Measurements from ENCODE around the gene MAGEB4. TPM values are rescaled to one million over a fixed set of nuclear protein-coding genes. Genes with fewer than 3 reads are reported as not detected.
"Not testable (repeated sequence)": the region's sequence is repeated elsewhere in the genome, so short reads cannot be mapped to it uniquely, and the experiment has no call there.

The MAGEB4 gene, protein sequence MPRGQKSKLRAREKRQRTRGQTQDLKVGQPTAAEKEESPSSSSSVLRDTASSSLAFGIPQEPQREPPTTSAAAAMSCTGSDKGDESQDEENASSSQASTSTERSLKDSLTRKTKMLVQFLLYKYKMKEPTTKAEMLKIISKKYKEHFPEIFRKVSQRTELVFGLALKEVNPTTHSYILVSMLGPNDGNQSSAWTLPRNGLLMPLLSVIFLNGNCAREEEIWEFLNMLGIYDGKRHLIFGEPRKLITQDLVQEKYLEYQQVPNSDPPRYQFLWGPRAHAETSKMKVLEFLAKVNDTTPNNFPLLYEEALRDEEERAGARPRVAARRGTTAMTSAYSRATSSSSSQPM
- total RNA-seq (2021) (not detected in 3 replicates), Bru-seq, nascent RNA (not detected)
- long read RNA-seq, experiment 1 = 0 reads
- long read RNA-seq, experiment 2 = 0 reads
- long read RNA-seq, experiment 3 = 0 reads

DNA sequence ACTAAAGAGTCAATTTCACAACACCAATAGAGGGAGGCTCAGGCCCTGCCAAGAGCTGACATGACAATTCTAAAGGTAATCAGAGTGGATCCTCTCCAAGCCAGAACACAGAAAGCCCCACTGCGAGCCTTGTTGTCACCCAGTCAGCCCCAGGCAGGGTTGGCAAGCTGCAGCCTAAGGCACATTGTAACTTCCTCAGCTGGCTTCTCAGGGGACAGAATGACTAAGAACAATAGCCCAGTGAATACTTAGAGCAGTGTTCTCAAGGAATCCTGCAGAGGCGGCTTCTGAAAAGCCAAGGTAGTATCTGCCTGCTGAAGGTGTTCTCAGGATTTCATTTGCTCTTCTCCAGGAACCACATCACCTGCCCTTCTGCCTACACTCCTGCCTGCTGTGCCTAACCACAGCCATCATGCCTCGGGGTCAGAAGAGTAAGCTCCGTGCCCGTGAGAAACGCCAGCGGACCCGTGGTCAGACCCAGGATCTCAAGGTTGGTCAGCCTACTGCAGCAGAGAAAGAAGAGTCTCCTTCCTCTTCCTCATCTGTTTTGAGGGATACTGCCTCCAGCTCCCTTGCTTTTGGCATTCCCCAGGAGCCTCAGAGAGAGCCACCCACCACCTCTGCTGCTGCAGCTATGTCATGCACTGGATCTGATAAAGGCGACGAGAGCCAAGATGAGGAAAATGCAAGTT is at the start of gene MAGEB4:
TSS of gene MAGEB4 (plus strand) at position 277 of the 692 bp plus-strand sequence. CDS start at position 413, 136 bp downstream.
- H3K4me1 Mint-ChIP-seq = peaks cover 16% of the 10 kb centered on the region; the same call in 1 of the 2 replicates
- DNase-seq (ENCODE audit: low spot score) = no peak
- H3K9me3 Mint-ChIP-seq = no peaks in the 10 kb centered on the region; the same call in 1 of the 2 replicates
- no peak within 1 kb of the TSS for H3K4me3 Mint-ChIP-seq
- peak; percentile 62 for ATAC-seq
- H3K27me3 Mint-ChIP-seq (ENCODE audit: low read depth) = no peaks in the 10 kb centered on the region; the same call in 1 of the 2 replicates
- no peaks in the 10 kb centered on the region for H3K36me3 Mint-ChIP-seq
- ChIA-PET CTCF (no interaction called here), POLR2A (no interaction called here)
- no peak within 1 kb of the TSS for H3K27ac Mint-ChIP-seq
- no peak for TF ChIP-seq ZBTB21 (CRISPR knock-in tag; IDR thresholded peaks at IDR 0.05; ENCODE audit: borderline replicate concordance)
- TF ChIP-seq ESRRA (CRISPR knock-in tag; IDR thresholded peaks at IDR 0.05; ENCODE audit: borderline replicate concordance) = no peak
- no peak for TF ChIP-seq GRHL2 (CRISPR knock-in tag; IDR thresholded peaks at IDR 0.05; ENCODE audit: insufficient replicate concordance, severe bottlenecking)
- TF ChIP-seq, protein P1, sequence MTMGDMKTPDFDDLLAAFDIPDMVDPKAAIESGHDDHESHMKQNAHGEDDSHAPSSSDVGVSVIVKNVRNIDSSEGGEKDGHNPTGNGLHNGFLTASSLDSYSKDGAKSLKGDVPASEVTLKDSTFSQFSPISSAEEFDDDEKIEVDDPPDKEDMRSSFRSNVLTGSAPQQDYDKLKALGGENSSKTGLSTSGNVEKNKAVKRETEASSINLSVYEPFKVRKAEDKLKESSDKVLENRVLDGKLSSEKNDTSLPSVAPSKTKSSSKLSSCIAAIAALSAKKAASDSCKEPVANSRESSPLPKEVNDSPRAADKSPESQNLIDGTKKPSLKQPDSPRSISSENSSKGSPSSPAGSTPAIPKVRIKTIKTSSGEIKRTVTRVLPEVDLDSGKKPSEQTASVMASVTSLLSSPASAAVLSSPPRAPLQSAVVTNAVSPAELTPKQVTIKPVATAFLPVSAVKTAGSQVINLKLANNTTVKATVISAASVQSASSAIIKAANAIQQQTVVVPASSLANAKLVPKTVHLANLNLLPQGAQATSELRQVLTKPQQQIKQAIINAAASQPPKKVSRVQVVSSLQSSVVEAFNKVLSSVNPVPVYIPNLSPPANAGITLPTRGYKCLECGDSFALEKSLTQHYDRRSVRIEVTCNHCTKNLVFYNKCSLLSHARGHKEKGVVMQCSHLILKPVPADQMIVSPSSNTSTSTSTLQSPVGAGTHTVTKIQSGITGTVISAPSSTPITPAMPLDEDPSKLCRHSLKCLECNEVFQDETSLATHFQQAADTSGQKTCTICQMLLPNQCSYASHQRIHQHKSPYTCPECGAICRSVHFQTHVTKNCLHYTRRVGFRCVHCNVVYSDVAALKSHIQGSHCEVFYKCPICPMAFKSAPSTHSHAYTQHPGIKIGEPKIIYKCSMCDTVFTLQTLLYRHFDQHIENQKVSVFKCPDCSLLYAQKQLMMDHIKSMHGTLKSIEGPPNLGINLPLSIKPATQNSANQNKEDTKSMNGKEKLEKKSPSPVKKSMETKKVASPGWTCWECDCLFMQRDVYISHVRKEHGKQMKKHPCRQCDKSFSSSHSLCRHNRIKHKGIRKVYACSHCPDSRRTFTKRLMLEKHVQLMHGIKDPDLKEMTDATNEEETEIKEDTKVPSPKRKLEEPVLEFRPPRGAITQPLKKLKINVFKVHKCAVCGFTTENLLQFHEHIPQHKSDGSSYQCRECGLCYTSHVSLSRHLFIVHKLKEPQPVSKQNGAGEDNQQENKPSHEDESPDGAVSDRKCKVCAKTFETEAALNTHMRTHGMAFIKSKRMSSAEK (CRISPR knock-in tag; IDR thresholded peaks at IDR 0.05; ENCODE audit: borderline replicate concordance) = no peak
- no peak for TF ChIP-seq PRRX2 (CRISPR knock-in tag; IDR thresholded peaks at IDR 0.05)
- no peak for TF ChIP-seq ETV6 (CRISPR knock-in tag; IDR thresholded peaks at IDR 0.05)
- TF ChIP-seq, protein P2, sequence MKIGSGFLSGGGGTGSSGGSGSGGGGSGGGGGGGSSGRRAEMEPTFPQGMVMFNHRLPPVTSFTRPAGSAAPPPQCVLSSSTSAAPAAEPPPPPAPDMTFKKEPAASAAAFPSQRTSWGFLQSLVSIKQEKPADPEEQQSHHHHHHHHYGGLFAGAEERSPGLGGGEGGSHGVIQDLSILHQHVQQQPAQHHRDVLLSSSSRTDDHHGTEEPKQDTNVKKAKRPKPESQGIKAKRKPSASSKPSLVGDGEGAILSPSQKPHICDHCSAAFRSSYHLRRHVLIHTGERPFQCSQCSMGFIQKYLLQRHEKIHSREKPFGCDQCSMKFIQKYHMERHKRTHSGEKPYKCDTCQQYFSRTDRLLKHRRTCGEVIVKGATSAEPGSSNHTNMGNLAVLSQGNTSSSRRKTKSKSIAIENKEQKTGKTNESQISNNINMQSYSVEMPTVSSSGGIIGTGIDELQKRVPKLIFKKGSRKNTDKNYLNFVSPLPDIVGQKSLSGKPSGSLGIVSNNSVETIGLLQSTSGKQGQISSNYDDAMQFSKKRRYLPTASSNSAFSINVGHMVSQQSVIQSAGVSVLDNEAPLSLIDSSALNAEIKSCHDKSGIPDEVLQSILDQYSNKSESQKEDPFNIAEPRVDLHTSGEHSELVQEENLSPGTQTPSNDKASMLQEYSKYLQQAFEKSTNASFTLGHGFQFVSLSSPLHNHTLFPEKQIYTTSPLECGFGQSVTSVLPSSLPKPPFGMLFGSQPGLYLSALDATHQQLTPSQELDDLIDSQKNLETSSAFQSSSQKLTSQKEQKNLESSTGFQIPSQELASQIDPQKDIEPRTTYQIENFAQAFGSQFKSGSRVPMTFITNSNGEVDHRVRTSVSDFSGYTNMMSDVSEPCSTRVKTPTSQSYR (CRISPR knock-in tag; IDR thresholded peaks at IDR 0.05) = no peak
- TF ChIP-seq, protein P3, sequence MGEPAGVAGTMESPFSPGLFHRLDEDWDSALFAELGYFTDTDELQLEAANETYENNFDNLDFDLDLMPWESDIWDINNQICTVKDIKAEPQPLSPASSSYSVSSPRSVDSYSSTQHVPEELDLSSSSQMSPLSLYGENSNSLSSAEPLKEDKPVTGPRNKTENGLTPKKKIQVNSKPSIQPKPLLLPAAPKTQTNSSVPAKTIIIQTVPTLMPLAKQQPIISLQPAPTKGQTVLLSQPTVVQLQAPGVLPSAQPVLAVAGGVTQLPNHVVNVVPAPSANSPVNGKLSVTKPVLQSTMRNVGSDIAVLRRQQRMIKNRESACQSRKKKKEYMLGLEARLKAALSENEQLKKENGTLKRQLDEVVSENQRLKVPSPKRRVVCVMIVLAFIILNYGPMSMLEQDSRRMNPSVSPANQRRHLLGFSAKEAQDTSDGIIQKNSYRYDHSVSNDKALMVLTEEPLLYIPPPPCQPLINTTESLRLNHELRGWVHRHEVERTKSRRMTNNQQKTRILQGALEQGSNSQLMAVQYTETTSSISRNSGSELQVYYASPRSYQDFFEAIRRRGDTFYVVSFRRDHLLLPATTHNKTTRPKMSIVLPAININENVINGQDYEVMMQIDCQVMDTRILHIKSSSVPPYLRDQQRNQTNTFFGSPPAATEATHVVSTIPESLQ (CRISPR knock-in tag; IDR thresholded peaks at IDR 0.05) = no peak
- TF ChIP-seq RORB (CRISPR knock-in tag; IDR thresholded peaks at IDR 0.05) = no peak
- no peak for TF ChIP-seq FOXK1 (CRISPR knock-in tag; IDR thresholded peaks at IDR 0.05)
- TF ChIP-seq TEAD1 (CRISPR knock-in tag; IDR thresholded peaks at IDR 0.05) = no peak
- TF ChIP-seq, protein P4, sequence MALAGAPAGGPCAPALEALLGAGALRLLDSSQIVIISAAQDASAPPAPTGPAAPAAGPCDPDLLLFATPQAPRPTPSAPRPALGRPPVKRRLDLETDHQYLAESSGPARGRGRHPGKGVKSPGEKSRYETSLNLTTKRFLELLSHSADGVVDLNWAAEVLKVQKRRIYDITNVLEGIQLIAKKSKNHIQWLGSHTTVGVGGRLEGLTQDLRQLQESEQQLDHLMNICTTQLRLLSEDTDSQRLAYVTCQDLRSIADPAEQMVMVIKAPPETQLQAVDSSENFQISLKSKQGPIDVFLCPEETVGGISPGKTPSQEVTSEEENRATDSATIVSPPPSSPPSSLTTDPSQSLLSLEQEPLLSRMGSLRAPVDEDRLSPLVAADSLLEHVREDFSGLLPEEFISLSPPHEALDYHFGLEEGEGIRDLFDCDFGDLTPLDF (CRISPR knock-in tag; IDR thresholded peaks at IDR 0.05) = no peak
- no peak for TF ChIP-seq ZNF416 (CRISPR knock-in tag; IDR thresholded peaks at IDR 0.05)
- TF ChIP-seq, protein P5, sequence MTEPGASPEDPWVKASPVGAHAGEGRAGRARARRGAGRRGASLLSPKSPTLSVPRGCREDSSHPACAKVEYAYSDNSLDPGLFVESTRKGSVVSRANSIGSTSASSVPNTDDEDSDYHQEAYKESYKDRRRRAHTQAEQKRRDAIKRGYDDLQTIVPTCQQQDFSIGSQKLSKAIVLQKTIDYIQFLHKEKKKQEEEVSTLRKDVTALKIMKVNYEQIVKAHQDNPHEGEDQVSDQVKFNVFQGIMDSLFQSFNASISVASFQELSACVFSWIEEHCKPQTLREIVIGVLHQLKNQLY (CRISPR knock-in tag; IDR thresholded peaks at IDR 0.05) = no peak
- no peak for TF ChIP-seq NFYB (CRISPR knock-in tag; conservative IDR thresholded peaks at IDR 0.05; ENCODE audit: low read depth)
- TF ChIP-seq, protein P6, sequence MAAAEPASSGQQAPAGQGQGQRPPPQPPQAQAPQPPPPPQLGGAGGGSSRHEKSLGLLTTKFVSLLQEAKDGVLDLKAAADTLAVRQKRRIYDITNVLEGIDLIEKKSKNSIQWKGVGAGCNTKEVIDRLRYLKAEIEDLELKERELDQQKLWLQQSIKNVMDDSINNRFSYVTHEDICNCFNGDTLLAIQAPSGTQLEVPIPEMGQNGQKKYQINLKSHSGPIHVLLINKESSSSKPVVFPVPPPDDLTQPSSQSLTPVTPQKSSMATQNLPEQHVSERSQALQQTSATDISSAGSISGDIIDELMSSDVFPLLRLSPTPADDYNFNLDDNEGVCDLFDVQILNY (CRISPR knock-in tag; IDR thresholded peaks at IDR 0.05) = no peak
- TF ChIP-seq, protein P7, sequence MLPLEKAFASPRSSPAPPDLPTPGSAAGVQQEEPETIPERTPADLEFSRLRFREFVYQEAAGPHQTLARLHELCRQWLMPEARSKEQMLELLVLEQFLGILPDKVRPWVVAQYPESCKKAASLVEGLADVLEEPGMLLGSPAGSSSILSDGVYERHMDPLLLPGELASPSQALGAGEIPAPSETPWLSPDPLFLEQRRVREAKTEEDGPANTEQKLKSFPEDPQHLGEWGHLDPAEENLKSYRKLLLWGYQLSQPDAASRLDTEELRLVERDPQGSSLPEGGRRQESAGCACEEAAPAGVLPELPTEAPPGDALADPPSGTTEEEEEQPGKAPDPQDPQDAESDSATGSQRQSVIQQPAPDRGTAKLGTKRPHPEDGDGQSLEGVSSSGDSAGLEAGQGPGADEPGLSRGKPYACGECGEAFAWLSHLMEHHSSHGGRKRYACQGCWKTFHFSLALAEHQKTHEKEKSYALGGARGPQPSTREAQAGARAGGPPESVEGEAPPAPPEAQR (CRISPR knock-in tag; IDR thresholded peaks at IDR 0.05) = no peak
- no peak for TF ChIP-seq ZNF263 (CRISPR knock-in tag; IDR thresholded peaks at IDR 0.05; ENCODE audit: low read depth)

DNA sequence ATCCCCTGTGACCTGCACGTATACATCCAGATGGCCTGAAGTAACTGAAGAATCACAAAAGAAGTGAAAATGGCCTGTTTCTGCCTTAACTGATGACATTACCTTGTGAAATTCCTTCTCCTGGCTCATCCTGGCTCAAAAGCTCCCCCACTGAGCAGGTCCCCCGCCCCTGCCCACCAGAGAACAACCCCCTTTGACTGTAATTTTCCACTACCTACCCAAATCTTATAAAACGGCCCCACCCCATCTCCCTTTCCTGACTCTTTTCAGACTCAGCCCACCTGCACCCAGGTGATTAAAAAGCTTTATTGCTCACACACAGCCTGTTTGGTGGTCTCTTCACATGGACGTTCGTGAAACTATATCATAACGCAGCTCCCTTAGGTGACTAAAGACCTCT is 47.9 kb upstream of the MAGEB4 start:
- H3K36me3 Mint-ChIP-seq; H3K4me3 Mint-ChIP-seq; H3K27me3 Mint-ChIP-seq (ENCODE audit: low read depth); POLR2A ChIA-PET; ATAC-seq; H3K27ac Mint-ChIP-seq; H3K9me3 Mint-ChIP-seq; DNase-seq (ENCODE audit: low spot score): not testable (repeated sequence)
- peaks cover 42% of the 10 kb centered on the region for H3K4me1 Mint-ChIP-seq
- CTCF ChIA-PET = interaction anchor here (0.7 kb wide), 1 partner anchor 320 kb away, joined by 3 read pairs; no protein-coding TSS in a partner anchor
